ENCODE data around the gene SMARCD3. TPM values are rescaled to one million over a fixed set of nuclear protein-coding genes. Genes with fewer than 3 reads are reported as not detected.

Gene SMARCD3
- total and polyA plus RNA-seq, 2 of the 4 experiments (the other 2 are of a cell fraction): 37.5 to 48.5 TPM

DNA sequence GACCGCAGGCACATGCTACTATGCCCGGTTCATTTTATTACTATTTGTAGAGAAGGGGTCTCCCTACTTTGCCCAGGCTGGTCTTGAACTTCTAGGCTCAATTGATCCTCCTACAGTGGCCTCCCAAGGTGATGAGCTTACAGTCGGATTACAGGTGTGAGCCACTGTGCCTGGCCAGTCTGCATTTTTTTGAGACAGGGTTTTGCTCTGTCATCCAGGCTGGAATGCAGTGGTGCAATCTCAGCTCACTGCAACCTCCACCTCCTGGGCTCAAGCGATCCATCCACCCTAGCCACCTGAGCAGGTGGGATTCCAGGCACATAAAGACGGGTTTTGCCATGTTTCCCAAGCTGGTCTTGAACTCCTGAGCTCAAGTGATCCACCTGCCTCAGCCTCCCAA lies 35.9 kb downstream of the SMARCD3 start:
- H4K5ac ChIP-seq (ENCODE audit: low read depth, low read length): no peak overlapping the region
- intact Hi-C loops (cut with micrococcal nuclease): no loop called here
- dilution Hi-C loops (cut with HindIII; ENCODE audit: low sequenced_read_pairs, unreplicated experiment): no loop called here
- ATAC-seq (ENCODE audit: low read depth) (no peak), DNase-seq (no peak)
- no peak overlapping the region for H2BK120ac ChIP-seq (ENCODE audit: low read depth, low read length)
- no peak overlapping the region for H2AFZ ChIP-seq (replicated peaks; ENCODE audit: low read length, poor library complexity)
- no peak overlapping the region for H2AK5ac ChIP-seq (ENCODE audit: low read depth, low read length)
- H3K14ac ChIP-seq (replicated peaks; ENCODE audit: low read depth, low read length): no peak overlapping the region
- H3K4me3 ChIP-seq (ENCODE audit: insufficient read depth, low read depth, low read length): no peak overlapping the region
- ChIA-PET CTCF (no interaction called here), POLR2A (ENCODE audit: unreplicated experiment) (no interaction called here)
- no peaks in the 10 kb centered on the region for H4K20me1 ChIP-seq (ENCODE audit: insufficient read depth, low read length)
- H3K36me3 ChIP-seq (ENCODE audit: control insufficient read depth, insufficient read depth, low read length): peaks cover 46% of the 10 kb centered on the region
- H3K56ac ChIP-seq (ENCODE audit: extremely low read depth, insufficient read depth, low read length): no peak overlapping the region
- no peak overlapping the region for H3K9ac ChIP-seq (ENCODE audit: low read depth, low read length)
- H3K23ac ChIP-seq (ENCODE audit: low read depth, low read length): no peak overlapping the region
- BruUV-seq (replicated peaks): TSS peak; percentile 63
- no peak overlapping the region for H2BK15ac ChIP-seq (ENCODE audit: low read depth, low read length)
- H4K8ac ChIP-seq (ENCODE audit: low read depth in 2 of 2, low read length in 2 of 2): no peak overlapping the region
- WGBS, 2 experiments (ENCODE audit: extremely low coverage in 2 of 2, insufficient read length in 1 of 2): 90% methylated on average over 3 of the region's 5 CpGs; no CpG with 5 or more reads in 1 of the 2 experiments
- TF ChIP-seq CHD1 (IDR thresholded peaks at IDR 0.05; ENCODE audit: low read depth, low read length): no peak
- TF ChIP-seq SMC3 (IDR thresholded peaks at IDR 0.05; ENCODE audit: low read depth, low read length): no peak
- TF ChIP-seq, protein P1, sequence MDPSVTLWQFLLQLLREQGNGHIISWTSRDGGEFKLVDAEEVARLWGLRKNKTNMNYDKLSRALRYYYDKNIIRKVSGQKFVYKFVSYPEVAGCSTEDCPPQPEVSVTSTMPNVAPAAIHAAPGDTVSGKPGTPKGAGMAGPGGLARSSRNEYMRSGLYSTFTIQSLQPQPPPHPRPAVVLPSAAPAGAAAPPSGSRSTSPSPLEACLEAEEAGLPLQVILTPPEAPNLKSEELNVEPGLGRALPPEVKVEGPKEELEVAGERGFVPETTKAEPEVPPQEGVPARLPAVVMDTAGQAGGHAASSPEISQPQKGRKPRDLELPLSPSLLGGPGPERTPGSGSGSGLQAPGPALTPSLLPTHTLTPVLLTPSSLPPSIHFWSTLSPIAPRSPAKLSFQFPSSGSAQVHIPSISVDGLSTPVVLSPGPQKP (IDR thresholded peaks at IDR 0.05; ENCODE audit: borderline replicate concordance, low read depth, low read length): no peak
- TF ChIP-seq MAFK (IDR thresholded peaks at IDR 0.05; ENCODE audit: low read depth, low read length): no peak
- TF ChIP-seq RFX5 (IDR thresholded peaks at IDR 0.05; ENCODE audit: low read depth, low read length): no peak
- no peak overlapping the region for H2BK5ac ChIP-seq (ENCODE audit: low read depth, low read length, poor library complexity, severe bottlenecking)
- H2AK9ac ChIP-seq (replicated peaks; ENCODE audit: low read depth, low read length, poor library complexity): no peak overlapping the region
- no peak overlapping the region for H3K4me2 ChIP-seq (ENCODE audit: low read depth, low read length)
- H3K18ac ChIP-seq (ENCODE audit: low read depth, low read length): no peak overlapping the region
- H4K91ac ChIP-seq (ENCODE audit: insufficient read depth, low read depth, low read length): no peak overlapping the region
- no peak overlapping the region for H2BK20ac ChIP-seq (ENCODE audit: low read depth, low read length)
- H3K4me1 ChIP-seq (ENCODE audit: control insufficient read depth, insufficient read depth, low read length): no peaks in the 10 kb centered on the region
- no peaks in the 10 kb centered on the region for H3K79me1 ChIP-seq (ENCODE audit: low read depth in 1 of 2, low read length in 2 of 2)
- H3K9me3 ChIP-seq (ENCODE audit: control insufficient read depth, insufficient read depth, low read length): no peaks in the 10 kb centered on the region
- H3K27me3 ChIP-seq (ENCODE audit: control insufficient read depth, insufficient read depth, low read length): peaks cover 9% of the 10 kb centered on the region
- in situ Hi-C loops (cut with MboI; ENCODE audit: low sequenced_read_pairs): no loop called here
- H3K4ac ChIP-seq (ENCODE audit: low read depth, low read length): no peak overlapping the region
- no peak overlapping the region for H3K27ac ChIP-seq (ENCODE audit: insufficient read depth, low read length)
- H3K9me1 ChIP-seq (ENCODE audit: insufficient read depth, low read length): no peaks in the 10 kb centered on the region; the same call in 1 of the 2 replicates
